Endothelial cell of umbilical vein (primary cell): ENCODE data around the gene ARFGAP3. TPM values are rescaled to one million over a fixed set of nuclear protein-coding genes. Genes with fewer than 3 reads are reported as not detected.

ENCODE experiments used
- BruUV-seq: library from RNA; stranded (reverse); fragments of 400-500 nt; replicated peaks from 2 replicates; lab custom pipeline; 2021; lab: Mats Ljungman, UMichigan
- CTCF ChIA-PET: fragments of 300-600, 350-600 bp; sonication (Branson Sonifier 250); formaldehyde crosslinking; loops from one replicate; lab custom pipeline; 2021; ENCODE audit warnings: antibody characterized with exemption, inconsistent platforms; lab: Charles Lee
- POLR2A ChIA-PET: fragments of 300-600, 350-600 bp; sonication (Branson Sonifier 250); formaldehyde crosslinking; loops from one replicate; lab custom pipeline; 2021; ENCODE audit warnings: antibody characterized with exemption, inconsistent platforms; lab: Charles Lee
- DNase-seq: peaks from one replicate; pipeline ENCODE4 v3.0.0-alpha.2; 2011; ENCODE audit warnings: low read depth, low spot score
- FAIRE-seq: peaks from 2 replicates; lab custom pipeline; 2011; peaks lifted over from hg19 to GRCh38; lab: Jason Lieb, UNC
- H2AFZ ChIP-seq: 2 replicates; pipeline ENCODE4 v1.6.0; 2012; ENCODE audit warnings: low read depth, low read length, control low read depth, inconsistent platforms
- H3K27ac ChIP-seq: 2 replicates; pipeline ENCODE4 v1.5.1; 2011; ENCODE audit warnings: low read depth, mild to moderate bottlenecking, control low read depth, low read length, moderate library complexity; ENCODE audit not compliant: insufficient read depth
- H3K27me3 ChIP-seq, 2 experiments: 2 replicates each; pipeline versions ENCODE4 v1.6.0 to v1.6.1; 2011; ENCODE audit warnings: low read length in 2 of 2, mixed read lengths in 1 of 2; ENCODE audit not compliant: control insufficient read depth in 2 of 2, insufficient read depth in 2 of 2
- H3K36me3 ChIP-seq, 2 experiments: 2 replicates in 1 of 2; 3 replicates in 1 of 2; pipeline ENCODE4 v1.5.1; 2011; ENCODE audit warnings: low read length in 2 of 2, mild to moderate bottlenecking in 1 of 2, moderate library complexity in 1 of 2; ENCODE audit not compliant: control insufficient read depth in 2 of 2, insufficient read depth in 2 of 2; ENCODE audit errors: extremely low read depth in 1 of 2
- H3K4me1 ChIP-seq: 3 replicates; pipeline ENCODE4 v1.5.1; 2011; ENCODE audit warnings: mild to moderate bottlenecking, low read length; ENCODE audit not compliant: control insufficient read depth, insufficient read depth; ENCODE audit errors: extremely low read depth
- H3K4me2 ChIP-seq: 2 replicates; pipeline ENCODE4 v1.6.1; 2011; ENCODE audit warnings: low read length, control low read depth, mixed read lengths; ENCODE audit not compliant: insufficient read depth
- H3K4me3 ChIP-seq, 3 experiments: fragments of 200-600 bp in 1 of 3; sonication (generic), shearing (Covaris generic) in 1 of 3; replicated peaks in 1 of 3; 2 replicates each; pipeline ENCODE4 v1.5.1; 2011 to 2016; ENCODE audit warnings: control low read depth in 3 of 3, low read length in 3 of 3, mild to moderate bottlenecking in 2 of 3, inconsistent platforms in 1 of 3, low read depth in 1 of 3, moderate library complexity in 1 of 3; ENCODE audit not compliant: insufficient read depth in 1 of 3
- H3K79me2 ChIP-seq: 2 replicates; pipeline ENCODE4 v1.6.0; 2012; ENCODE audit warnings: low read length, inconsistent platforms; ENCODE audit not compliant: control insufficient read depth, insufficient read depth
- H3K9ac ChIP-seq: replicated peaks from 2 replicates; pipeline ENCODE3; 2011; ENCODE audit warnings: low read length, control low read depth; ENCODE audit not compliant: insufficient read depth; ENCODE audit errors: extremely low read depth
- H3K9me1 ChIP-seq: replicated peaks from 3 replicates; pipeline ENCODE4 v1.6.0; 2011; ENCODE audit warnings: mild to moderate bottlenecking, low read length; ENCODE audit not compliant: control insufficient read depth, insufficient read depth; ENCODE audit errors: extremely low read depth
- H3K9me3 ChIP-seq: replicated peaks from 2 replicates; pipeline ENCODE4 v1.5.1; 2012; ENCODE audit warnings: low read length, inconsistent platforms; ENCODE audit not compliant: control insufficient read depth, insufficient read depth
- H4K20me1 ChIP-seq: replicated peaks from 2 replicates; pipeline ENCODE3; 2011; ENCODE audit warnings: mild to moderate bottlenecking, low read length; ENCODE audit not compliant: control insufficient read depth, insufficient read depth; ENCODE audit errors: extremely low read depth
- CTCF ChIP-seq, 2 donors: IDR thresholded peaks; 1 replicate in 1 of 2; 2 replicates in 1 of 2; pipeline ENCODE4 v1.5.1; 2011; ENCODE audit warnings: low read length in 2 of 2, mild to moderate bottlenecking in 2 of 2, moderate library complexity in 2 of 2, control low read depth in 1 of 2, inconsistent platforms in 1 of 2, low read depth in 1 of 2; ENCODE audit not compliant: insufficient read depth in 1 of 2; ENCODE audit errors: extremely low read depth in 1 of 2
- EZH2 ChIP-seq: IDR thresholded peaks from 2 replicates; pipeline ENCODE4 v1.6.1; 2012; ENCODE audit warnings: borderline replicate concordance, low read depth, mild to moderate bottlenecking, moderate library complexity, low read length, inconsistent platforms; ENCODE audit not compliant: severe bottlenecking
- FOS ChIP-seq: IDR thresholded peaks from 2 replicates; pipeline ENCODE4 v1.6.1; 2011; ENCODE audit warnings: mild to moderate bottlenecking, low read length, moderate library complexity, borderline replicate concordance; ENCODE audit not compliant: insufficient read depth
- GATA2 ChIP-seq: IDR thresholded peaks from 2 replicates; pipeline ENCODE4 v1.7.0; 2011; ENCODE audit warnings: low read depth, mild to moderate bottlenecking, moderate library complexity, mixed read lengths, low read length; ENCODE audit not compliant: insufficient read length, insufficient read depth
- JUN ChIP-seq: IDR thresholded peaks from 2 replicates; pipeline ENCODE4 v1.6.1; 2011; ENCODE audit warnings: borderline replicate concordance, low read depth; ENCODE audit not compliant: insufficient read length, insufficient read depth
- MAX ChIP-seq: IDR thresholded peaks from 2 replicates; pipeline ENCODE4 v1.6.1; 2011; ENCODE audit not compliant: insufficient read depth, insufficient read length
- MYC ChIP-seq: IDR thresholded peaks from one replicate; pipeline ENCODE4 v1.6.1; 2011; ENCODE audit warnings: mild to moderate bottlenecking, low read depth, low read length
- POLR2A ChIP-seq: IDR thresholded peaks from 2 replicates; pipeline ENCODE4 v1.6.1; 2012; ENCODE audit warnings: low read depth, mild to moderate bottlenecking, control low read depth, low read length
- POLR2AphosphoS5 ChIP-seq: IDR thresholded peaks from 2 replicates; pipeline ENCODE4 v1.6.1; 2012; ENCODE audit warnings: low read depth, mild to moderate bottlenecking, control low read depth, low read length, moderate library complexity; ENCODE audit not compliant: insufficient read depth
- dilution Hi-C: fragments of 300-500 bp; cut with MboI; formaldehyde crosslinking; loops from one replicate; pipeline ENCODE4 v1.15.0; 2019; ENCODE audit warnings: low sequenced_read_pairs; ENCODE audit not compliant: extremely low pct_ligation_motif_present
- intact Hi-C: fragments of 100-400 bp; cut with micrococcal nuclease; formaldehyde crosslinking; loops from one replicate; pipeline ENCODE4 v1.10.0; 2022
- polyA plus RNA-seq, 4 experiments: library from polyadenylated mRNA; depleted of rRNA in 3 of 4; stranded (reverse) in 3 of 4; unstranded in 1 of 4; fragments of >200 nt; gene quantifications; 2 replicates each; pipeline versions ENCODE4 v1.2.1 to v1.2.3, GENCODE V29; 2011 to 2012; ENCODE audit warnings: missing spikeins in 1 of 4
- total RNA-seq: library from RNA; stranded (reverse); gene quantifications from 2 replicates; pipeline ENCODE4 v1.2.3, GENCODE V29; 2021

Gene ARFGAP3
- total and polyA plus RNA-seq, 2 donors (not counting 3 experiments of a cell fraction or from before 2014, with no cell fraction given), result 29.1 to 33.4 TPM

DNA sequence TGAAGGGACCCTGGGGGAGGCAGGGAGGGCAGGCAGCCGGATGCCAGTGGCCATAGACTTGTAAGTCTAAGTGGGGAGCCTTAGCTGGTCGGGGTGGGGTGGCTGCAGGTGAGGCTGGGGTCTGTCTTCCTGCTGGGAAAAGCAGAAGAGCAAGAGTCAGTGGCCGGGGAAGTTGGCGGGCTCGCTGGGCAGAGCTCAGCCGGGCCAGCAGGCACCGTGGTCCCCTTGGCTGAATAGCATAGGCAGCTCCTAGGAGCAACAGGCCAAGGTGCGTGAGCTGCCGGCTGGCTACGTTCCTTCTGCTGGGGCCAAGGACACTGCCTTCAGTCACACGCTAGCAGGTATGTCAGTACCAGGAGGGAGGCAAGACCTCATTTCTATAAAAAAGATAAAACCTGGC, 68.6 kb downstream of the ARFGAP3 start:
- DNase-seq, result no peak
- FAIRE-seq, result no peak
- intact Hi-C loops (loop anchor here (10.0 kb wide), 1 partner anchor 246 kb away; no protein-coding TSS in a partner anchor), dilution Hi-C loops (no loop called here)
- no peak overlapping the region for H3K9ac ChIP-seq
- no peaks in the 10 kb centered on the region for H3K27me3 ChIP-seq
- no TSS peak for BruUV-seq
- CTCF ChIA-PET, result interaction anchor here (0.6 to 1.5 kb wide), 5 partner anchors 9 to 44 kb away, joined by 3 to 5 read pairs (median 3); no protein-coding TSS in a partner anchor
- no peaks in the 10 kb centered on the region for H4K20me1 ChIP-seq
- no peak overlapping the region for H3K27ac ChIP-seq
- no peaks in the 10 kb centered on the region for H3K36me3 ChIP-seq
- POLR2A ChIA-PET, result no interaction called here
- H3K79me2 ChIP-seq, result no peaks in the 10 kb centered on the region
- no peaks in the 10 kb centered on the region for H3K9me3 ChIP-seq
- no peaks in the 10 kb centered on the region for H3K4me1 ChIP-seq
- TF ChIP-seq JUN (no peak), POLR2A (no peak), MAX (no peak), EZH2 (no peak), POLR2AphosphoS5 (no peak), CTCF (IDR thresholded peaks at IDR 0.05; ENCODE audit: extremely low read depth in 1 of 2, insufficient read depth in 1 of 2, low read depth in 1 of 2, low read length in 2 of 2) (no peak), FOS (no peak), MYC (no peak), GATA2 (no peak)
- H3K9me1 ChIP-seq, result no peaks in the 10 kb centered on the region
- H3K4me3 ChIP-seq, result no peak overlapping the region
- no peak overlapping the region for H2AFZ ChIP-seq
- no peak overlapping the region for H3K4me2 ChIP-seq
